Stimulated activated CD4-positive, alpha-beta T cell treated with anti-CD3 and anti-CD28 coated beads, Interleukin-4, amount 100 ng/mL, for 1 hour (primary cell): ENCODE results near the gene STMP1.

Experiments
- DNase-seq: peaks from one replicate; pipeline ENCODE4 v3.0.0-alpha.2; 2020

The STMP1 gene

DNA sequence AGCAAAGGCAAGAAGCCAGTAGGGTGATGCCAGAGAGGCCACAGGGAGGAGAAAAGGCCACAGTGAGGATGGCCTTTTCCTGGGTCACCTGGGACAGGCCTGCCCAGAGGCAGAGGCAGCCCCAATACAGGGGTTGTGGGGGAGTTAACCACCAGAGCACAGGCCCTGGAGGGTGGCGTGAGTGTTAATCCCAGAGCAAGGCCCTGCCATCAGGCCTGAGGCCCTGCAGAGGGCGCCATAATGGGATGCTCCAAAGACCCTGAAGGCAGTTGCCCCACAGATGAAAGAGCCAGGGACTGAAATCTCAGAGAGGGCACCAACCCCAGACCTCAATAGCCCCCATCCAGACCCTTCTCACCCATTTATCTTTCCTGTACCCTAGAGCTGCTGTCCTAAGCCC is 41.8 kb downstream of the STMP1 start:
- DNase-seq = no peak

DNA sequence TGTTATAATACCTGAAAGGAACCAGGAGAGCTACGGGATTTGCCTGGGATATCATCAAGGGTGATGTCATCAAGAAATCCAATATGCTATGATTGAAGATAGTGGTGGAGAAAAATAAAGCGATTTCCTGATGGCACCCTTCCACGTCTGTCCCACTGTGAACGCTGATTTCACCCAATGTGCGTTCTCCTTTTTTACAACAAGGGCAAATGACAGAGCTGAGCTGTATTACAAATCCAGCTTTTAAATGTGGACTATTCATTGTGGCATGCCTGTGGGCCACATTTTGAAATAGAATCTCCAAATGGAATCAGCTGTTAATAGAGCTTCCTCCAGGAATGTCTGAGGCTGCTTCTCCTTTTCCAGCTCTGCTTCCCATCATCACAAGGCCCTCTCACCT is 42.4 kb downstream of the STMP1 start:
- DNase-seq = no peak

- no peak for DNase-seq
These were observed 43.9 kb downstream of the STMP1 start for GRCh38 chr7:135706038-135706742.

GRCh38 chr7:135706858-135707569 is 44.7 kb downstream of the STMP1 start:
- DNase-seq = no peak

DNA sequence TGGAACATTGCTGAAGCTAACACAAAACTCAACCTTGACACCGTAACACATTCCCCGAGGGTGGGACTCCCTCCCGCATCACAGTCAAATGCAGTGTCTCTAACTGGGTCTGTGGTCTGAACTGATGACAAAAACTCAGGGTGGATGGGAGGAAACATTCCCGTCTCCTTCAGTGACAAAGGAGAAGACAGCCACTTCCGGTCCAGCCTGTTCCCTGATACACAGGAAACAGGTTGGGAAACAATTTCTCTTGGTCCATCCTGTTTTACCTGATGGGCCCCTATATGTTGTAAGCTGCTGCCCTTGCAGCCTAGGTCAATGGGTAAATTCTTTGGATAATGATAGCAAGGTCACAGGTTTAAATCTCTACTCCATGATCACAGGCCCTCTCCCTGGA is 45.3 kb downstream of the STMP1 start:
- no peak for DNase-seq

- DNase-seq = no peak
These were observed 45.7 kb downstream of the STMP1 start for GRCh38 chr7:135708041-135708440.

GRCh38 chr7:135709508-135709907 is 47.2 kb downstream of the STMP1 start:
- DNase-seq = no peak

GRCh38 chr7:135710417-135711138 is 48.3 kb downstream of the STMP1 start:
- no peak for DNase-seq

DNA sequence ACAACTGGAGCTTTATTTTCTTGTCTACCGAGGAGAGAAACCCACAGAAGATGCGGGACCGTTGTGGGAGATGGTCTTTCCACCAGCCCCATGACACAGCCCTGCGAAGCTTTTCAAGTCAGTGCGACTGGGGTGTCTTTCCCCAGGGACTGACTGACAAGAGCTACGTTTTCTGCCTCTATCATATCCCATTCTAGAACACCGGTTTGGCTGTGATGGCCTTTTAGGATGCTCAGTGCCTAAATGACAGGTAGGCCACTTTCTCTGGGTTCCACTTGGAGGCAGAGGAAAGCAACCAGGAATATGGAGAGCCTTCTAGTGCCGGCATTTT is 48.8 kb downstream of the STMP1 start:
- no peak for DNase-seq

DNA sequence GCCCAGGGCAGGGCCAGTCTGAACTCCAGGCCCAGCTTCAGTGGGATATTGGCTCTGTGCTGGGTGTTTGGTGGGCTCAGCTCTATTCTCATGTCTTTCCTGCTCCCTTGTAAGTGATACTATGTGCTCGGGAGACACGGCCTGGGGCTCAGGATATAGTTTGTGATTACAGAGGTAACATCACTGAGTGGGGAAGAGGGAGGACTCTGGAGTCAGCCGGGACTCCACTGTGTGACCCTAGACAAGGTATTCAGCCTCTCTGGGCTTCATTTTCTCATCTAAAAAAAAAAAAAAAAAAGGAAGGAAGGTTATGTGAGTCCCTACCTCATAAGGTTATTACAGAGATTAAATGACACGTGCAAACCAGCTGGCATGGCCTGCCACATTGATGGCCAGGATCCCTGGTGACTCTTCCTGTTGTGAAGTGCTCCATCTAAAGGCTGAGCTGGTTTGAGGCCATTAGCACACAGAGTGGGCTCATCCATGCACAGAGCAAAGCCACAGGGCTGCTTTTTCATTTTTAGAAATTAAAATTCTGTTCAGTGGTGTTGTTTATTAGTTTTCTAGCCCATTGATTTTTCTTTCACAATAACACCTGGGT is 50.0 kb downstream of the STMP1 start:
- DNase-seq = no peak

DNA sequence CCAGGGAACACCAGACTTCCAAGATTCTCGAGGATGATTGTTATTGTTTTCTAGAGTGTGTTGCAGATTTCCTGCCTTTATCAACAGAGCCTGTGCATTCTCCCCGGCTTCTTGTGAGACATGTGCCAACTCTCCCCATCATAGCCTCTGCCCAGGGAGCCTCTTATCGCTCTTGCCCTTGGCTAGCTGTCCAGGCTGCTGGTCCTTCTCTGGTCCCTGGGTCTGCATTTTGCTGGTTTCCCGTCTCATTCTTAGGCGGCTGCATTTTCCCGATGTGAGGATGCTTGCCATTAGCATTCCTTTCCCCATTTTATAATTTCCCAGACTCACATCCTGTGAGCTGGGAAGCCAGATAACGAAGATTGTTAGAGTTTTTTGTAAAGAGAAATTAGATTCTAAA is 50.5 kb downstream of the STMP1 start:
- no peak for DNase-seq

- no peak for DNase-seq
These were observed 51.6 kb downstream of the STMP1 start for GRCh38 chr7:135713836-135714470.

GRCh38 chr7:135714534-135715009 is 52.3 kb downstream of the STMP1 start:
- DNase-seq = no peak

DNA sequence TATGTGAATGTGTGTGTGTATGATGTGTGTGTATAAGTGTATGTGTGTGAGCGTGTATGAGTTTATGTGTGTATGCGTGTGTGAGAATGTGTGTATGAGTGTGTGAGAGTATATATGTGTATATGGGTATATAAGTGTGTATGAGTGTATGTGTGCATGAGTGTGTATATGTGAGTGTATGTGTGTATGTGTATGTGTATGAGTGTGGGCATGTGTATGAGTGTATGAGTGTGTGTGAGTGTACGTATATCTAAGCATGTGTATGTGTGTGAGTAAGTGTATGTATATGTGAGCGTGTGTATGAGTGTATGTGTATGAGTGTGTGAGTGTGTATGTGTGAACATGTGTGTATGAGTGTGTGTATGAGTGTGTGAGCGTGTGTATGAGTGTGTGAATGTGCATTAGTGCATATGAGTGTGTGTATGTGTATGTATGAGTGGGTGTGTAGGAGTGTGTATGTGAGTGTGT is 52.8 kb downstream of the STMP1 start:
- DNase-seq = no peak

GRCh38 chr7:135715673-135716072 is 53.4 kb downstream of the STMP1 start:
- DNase-seq = no peak

DNA sequence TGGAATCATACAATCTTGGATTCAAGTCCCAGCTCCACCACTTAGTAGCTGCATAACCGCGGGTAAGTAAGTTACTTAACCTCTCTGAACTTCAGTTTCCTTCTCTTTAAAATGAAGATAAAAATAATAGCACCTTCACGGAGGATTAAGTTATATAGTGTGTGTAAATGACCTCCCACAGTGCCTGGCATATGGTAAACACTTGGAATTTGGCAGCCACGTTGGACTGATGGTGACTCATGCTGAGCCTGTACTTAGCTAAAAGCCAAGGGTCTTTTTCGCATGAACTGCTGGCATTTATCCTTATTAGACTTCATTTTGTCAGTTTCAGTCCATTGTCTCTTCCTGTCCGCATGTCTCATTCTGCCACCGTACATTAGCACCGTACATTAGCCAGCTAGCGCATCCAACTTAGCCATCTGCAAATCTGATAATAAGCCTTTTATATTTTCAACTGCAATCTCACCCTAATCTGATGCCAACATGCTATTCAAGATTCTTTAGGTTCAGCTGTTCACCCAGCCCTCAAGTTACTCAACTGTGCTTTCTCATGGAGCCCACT is 54.4 kb downstream of the STMP1 start:
- no peak for DNase-seq

DNA sequence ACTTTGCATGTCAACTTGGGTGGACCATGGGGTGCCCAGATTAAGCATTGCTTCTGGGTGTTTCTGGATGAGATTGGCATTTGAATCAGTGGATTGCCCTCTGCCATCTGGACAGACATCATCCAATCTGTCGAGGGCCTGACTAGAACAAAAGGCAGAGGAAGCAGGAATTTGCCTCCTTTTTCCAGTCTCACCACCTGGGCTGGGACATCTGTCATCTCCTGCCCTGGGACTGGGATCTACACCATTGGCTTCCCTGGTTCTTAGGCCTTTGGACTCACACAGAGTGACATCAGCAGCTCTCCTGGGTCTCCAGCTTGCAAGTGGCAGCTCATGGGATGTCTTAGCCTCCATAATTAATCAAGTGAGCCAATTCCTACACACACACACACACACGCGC is 55.4 kb downstream of the STMP1 start:
- DNase-seq = no peak

- DNase-seq = no peak
These were observed 55.9 kb downstream of the STMP1 start for GRCh38 chr7:135718219-135718618.

DNA sequence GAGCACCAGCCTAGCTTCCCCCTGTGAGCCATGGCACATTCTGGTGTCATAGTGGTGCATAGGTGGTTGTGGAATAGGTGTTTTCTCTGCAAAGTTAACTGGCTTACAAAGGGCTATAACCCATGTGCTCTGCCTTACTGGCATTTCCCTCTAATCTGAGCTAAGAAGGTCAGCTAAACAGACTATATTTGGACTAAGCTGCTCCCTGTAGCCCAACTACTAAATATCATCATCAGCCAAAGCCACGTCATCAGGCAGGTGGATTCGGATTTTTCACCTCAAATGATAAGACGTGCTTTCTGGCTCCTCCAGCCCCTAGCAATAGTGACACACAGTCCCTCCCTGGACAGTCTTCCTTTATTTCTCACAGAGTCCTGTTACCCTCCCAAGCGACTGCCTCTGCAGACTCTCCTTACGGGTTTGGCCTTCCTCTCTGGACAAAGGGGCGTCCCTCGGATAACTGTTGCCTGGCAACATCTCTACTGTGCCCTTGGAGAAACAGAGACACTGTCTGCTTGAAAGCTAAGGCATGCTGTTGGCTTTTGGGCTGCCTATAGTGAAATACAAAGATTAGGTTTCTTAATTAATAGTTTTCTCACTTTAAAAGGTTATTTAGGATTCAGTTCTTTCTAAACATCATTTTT is 56.6 kb downstream of the STMP1 start:
- DNase-seq = no peak

GRCh38 chr7:135719688-135720087 is 57.4 kb downstream of the STMP1 start:
- DNase-seq = no peak

GRCh38 chr7:135721198-135721820 is 59.0 kb downstream of the STMP1 start:
- DNase-seq = no peak

- no peak for DNase-seq
These were observed 61.1 kb downstream of the STMP1 start for GRCh38 chr7:135723411-135723810.
